Cardiac muscle cell (in vitro differentiated cells and primary cell): Measurements from ENCODE around the gene RFESD. TPM values are rescaled to one million over a fixed set of nuclear protein-coding genes. Genes with fewer than 3 reads are reported as not detected.

Source experiments
- DNase-seq, 2 donors: peaks; one replicate each; pipeline versions ENCODE4 v3.0.0 to v3.0.0-alpha.2; 2010 to 2017; ENCODE audit warnings: low read depth in 1 of 2, low spot score in 1 of 2
- H3K27ac ChIP-seq: fragments of 200-600 bp; sonication (generic); 2 replicates; pipeline ENCODE4 v1.5.1; 2016
- H3K27me3 ChIP-seq: fragments of 200-600 bp; sonication (generic); 2 replicates; pipeline ENCODE4 v1.6.0; 2016; ENCODE audit warnings: control low read depth
- H3K36me3 ChIP-seq: fragments of 200-600 bp; sonication (generic); 2 replicates; pipeline ENCODE4 v1.5.1; 2016; ENCODE audit warnings: control low read depth
- H3K4me1 ChIP-seq: fragments of 200-600 bp; sonication (generic); 2 replicates; pipeline ENCODE4 v1.8.1; 2017; ENCODE audit warnings: low read depth, mild to moderate bottlenecking, mixed run types
- H3K4me3 ChIP-seq: fragments of 200-600 bp; sonication (generic); 2 replicates; pipeline ENCODE4 v1.5.1; 2016; ENCODE audit warnings: mild to moderate bottlenecking
- H3K9me3 ChIP-seq: fragments of 200-600 bp; sonication (generic); 2 replicates; pipeline ENCODE4 v1.5.1; 2017; ENCODE audit warnings: low read depth, mild to moderate bottlenecking, control low read depth
- CTCF ChIP-seq: IDR thresholded peaks from 2 replicates; pipeline ENCODE4 v1.5.1; 2012; ENCODE audit warnings: low read depth, mild to moderate bottlenecking, low read length
- polyA plus RNA-seq: library from polyadenylated mRNA; unstranded; fragments of >200 nt; fragmentation: Nextera tagmentation; extraction: Ambion mirVana; gene quantifications from 2 replicates; pipeline ENCODE4 v1.2.1, GENCODE V29; 2016
- total RNA-seq: library from RNA; depleted of rRNA; stranded (reverse); fragments of >200 nt; gene quantifications from 2 replicates; pipeline ENCODE4 v1.2.3, GENCODE V29; 2016

Gene RFESD
- total and polyA plus RNA-seq, 2 experiments from 2014 or later: 1.3 to 3.9 TPM

DNA sequence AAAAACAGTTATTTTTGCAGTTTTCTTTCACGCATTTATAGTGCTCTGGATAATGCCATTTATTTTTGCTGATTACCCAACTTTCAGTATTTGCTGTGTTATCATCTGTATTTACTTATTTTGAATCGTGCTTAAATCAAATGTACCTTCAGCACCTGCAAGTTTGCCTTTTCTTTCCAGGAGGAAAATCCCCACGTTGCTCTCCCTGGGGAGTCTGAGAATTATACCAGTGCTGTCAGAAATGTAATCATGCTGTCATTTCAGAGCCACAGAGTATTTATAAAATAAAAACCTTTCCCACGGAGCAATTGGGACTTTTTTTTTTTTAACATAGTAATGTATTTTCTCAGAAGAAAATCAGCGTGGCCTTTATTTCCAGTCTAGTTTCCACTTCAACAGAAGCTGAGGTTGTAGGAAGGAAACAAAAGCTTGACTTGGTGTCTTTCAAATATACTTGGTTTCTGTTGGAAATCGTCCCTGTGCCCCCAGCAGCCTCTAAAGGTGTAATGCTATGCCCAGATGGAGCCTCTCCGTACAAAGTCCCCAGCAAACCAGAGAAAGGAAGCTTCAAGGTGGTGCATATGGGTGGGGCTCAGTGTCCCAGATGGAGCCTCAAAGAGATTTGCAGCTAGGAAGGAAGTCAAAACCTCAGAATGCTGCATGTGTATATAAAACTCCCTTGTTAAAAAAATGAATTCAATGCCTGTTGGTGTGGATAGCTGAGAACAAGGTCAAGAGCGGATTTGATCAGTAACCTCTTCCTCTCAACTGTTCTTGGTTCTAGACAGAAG, 24.5 kb upstream of the RFESD start:
- no peak overlapping the region for H3K27ac ChIP-seq
- H3K36me3 ChIP-seq: no peaks in the 10 kb centered on the region
- no peak for TF ChIP-seq CTCF
- H3K4me1 ChIP-seq: no peaks in the 10 kb centered on the region
- no peaks in the 10 kb centered on the region for H3K9me3 ChIP-seq
- no peak overlapping the region for H3K4me3 ChIP-seq
- H3K27me3 ChIP-seq: peaks cover 66% of the 10 kb centered on the region
- no peak for DNase-seq

GRCh38 chr5:95623706-95624105, 22.9 kb upstream of the RFESD start:
- no peak for DNase-seq
- no peaks in the 10 kb centered on the region for H3K36me3 ChIP-seq
- H3K9me3 ChIP-seq: no peaks in the 10 kb centered on the region
- H3K27me3 ChIP-seq: peaks cover 53% of the 10 kb centered on the region
- TF ChIP-seq CTCF: no peak
- no peaks in the 10 kb centered on the region for H3K4me1 ChIP-seq
- H3K4me3 ChIP-seq: no peak overlapping the region
- no peak overlapping the region for H3K27ac ChIP-seq

DNA sequence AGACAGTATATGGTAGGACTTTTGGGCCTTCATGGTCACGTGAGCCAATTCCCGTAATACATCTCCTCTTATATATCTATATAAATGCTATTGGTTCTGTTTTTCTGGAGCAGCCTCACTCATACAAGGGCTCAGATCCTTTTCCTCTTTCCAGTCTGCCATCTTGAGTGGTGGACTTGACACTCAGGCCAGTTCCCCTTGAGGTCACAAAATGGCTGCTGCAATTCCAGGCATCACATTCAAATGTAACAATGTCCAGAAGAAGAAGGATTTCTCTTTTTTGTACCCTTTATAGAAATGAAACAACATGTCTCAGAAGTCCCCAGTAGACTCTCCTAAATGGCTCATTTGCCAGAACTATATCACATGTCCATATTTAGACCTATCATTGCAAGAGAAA, 22.2 kb upstream of the RFESD start:
- H3K9me3 ChIP-seq: no peaks in the 10 kb centered on the region
- H3K4me1 ChIP-seq: no peaks in the 10 kb centered on the region
- no peak overlapping the region for H3K27ac ChIP-seq
- TF ChIP-seq CTCF: no peak
- H3K4me3 ChIP-seq: no peak overlapping the region
- peaks cover 46% of the 10 kb centered on the region for H3K27me3 ChIP-seq
- no peaks in the 10 kb centered on the region for H3K36me3 ChIP-seq
- DNase-seq: no peak

- Histone ChIP-seq H3K4me3 (no peak overlapping the region), H3K9me3 (no peaks in the 10 kb centered on the region), H3K27ac (no peak overlapping the region), H3K4me1 (no peaks in the 10 kb centered on the region), H3K36me3 (no peaks in the 10 kb centered on the region), H3K27me3 (peaks cover 23% of the 10 kb centered on the region)
- no peak for TF ChIP-seq CTCF
- DNase-seq: no peak
Observed at GRCh38 chr5:95626701-95627100, 19.9 kb upstream of the RFESD start.

DNA sequence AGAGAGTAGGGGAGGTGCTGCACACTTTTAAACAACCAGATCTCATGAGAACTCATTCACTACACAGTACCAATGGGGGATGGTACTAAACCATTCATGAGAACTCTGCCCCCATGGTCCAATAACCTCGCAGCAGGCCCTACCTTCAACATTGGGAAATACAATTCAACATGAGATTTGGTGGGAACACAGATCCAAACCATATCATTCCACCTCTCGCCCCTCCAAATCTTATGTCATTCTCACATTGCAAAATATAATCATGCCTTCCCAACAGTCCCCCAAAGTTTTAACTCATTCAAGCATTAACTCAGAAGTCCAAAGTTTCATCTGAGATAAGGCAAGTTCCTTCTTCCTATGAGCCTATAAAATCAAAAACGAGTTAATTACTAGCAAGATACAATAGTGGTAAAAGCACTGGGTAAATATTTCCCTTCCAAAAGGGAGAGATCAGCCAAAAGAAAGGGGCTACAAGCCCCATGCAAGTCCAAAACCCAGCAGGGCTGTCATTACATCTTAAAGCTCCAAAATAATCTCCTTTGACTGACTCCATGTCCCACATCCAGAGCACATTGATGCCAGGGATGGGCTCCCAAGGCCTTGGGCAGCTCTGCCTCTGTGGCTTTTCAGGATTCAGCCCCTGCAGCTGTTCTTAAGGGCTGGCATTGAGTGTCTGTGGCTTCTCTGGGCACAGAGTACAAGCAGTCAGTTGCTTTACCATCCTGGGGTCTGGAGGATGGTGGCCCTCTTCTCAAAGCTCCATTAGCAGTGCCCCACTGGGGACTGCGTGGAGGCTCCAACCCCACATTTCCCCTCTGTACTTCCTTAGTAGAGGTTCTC, 18.4 kb upstream of the RFESD start:
- no peak for DNase-seq
- Histone ChIP-seq H3K27me3 (peaks cover 8% of the 10 kb centered on the region), H3K36me3 (no peaks in the 10 kb centered on the region), H3K27ac (no peak overlapping the region), H3K4me3 (no peak overlapping the region), H3K4me1 (no peaks in the 10 kb centered on the region), H3K9me3 (no peaks in the 10 kb centered on the region)
- TF ChIP-seq CTCF: no peak
